ENCODE results near the gene ABHD17B. TPM values are rescaled to one million over a fixed set of nuclear protein-coding genes. Genes with fewer than 3 reads are reported as not detected.

ABHD17B gene
- total and polyA plus RNA-seq, 2 donors (not counting 3 experiments of a cell fraction or from before 2014, with no cell fraction given): 12.8 to 16.8 TPM

DNA sequence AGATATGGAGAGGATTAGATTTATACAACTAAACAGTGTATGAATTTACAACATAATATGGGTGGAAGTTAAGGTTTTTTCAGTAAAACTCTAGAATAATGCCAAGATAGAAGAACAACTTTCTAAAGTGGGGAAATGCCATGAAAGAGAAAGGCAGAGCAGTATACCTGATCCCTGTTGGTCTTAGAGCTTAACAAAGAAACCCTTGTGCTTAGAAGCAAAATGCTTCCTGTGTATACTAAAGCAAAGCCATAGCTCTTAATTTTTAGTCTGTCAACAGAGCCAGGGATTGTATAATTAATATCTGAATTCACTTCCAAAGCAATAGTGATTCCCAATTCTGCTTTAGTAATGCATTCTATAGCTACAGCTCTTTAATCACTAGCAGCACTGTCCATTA lies 14.8 kb upstream of the ABHD17B start:
- FAIRE-seq: no peak
- intact Hi-C loops (cut with micrococcal nuclease): no loop called here
- Histone ChIP-seq H3K9me1 (replicated peaks; ENCODE audit: control insufficient read depth, extremely low read depth, insufficient read depth, low read length) (no peaks in the 10 kb centered on the region), H3K4me2 (ENCODE audit: insufficient read depth, low read length) (no peak overlapping the region), H4K20me1 (replicated peaks; ENCODE audit: control insufficient read depth, extremely low read depth, insufficient read depth, low read length) (no peaks in the 10 kb centered on the region), H3K4me3 (replicated peaks in 1 of 3; ENCODE audit: insufficient read depth in 1 of 3, low read depth in 1 of 3, low read length in 3 of 3) (no peak overlapping the region), H3K27ac (ENCODE audit: insufficient read depth, low read depth, low read length) (no peak overlapping the region), H3K4me1 (ENCODE audit: control insufficient read depth, extremely low read depth, insufficient read depth, low read length) (peaks cover 4% of the 10 kb centered on the region), H3K79me2 (ENCODE audit: control insufficient read depth, insufficient read depth, low read length) (peaks cover 5% of the 10 kb centered on the region), H3K9ac (replicated peaks; ENCODE audit: extremely low read depth, insufficient read depth, low read length) (no peak overlapping the region), H3K36me3 (ENCODE audit: control insufficient read depth in 2 of 2, extremely low read depth in 1 of 2, insufficient read depth in 2 of 2, low read length in 2 of 2) (no peaks in the 10 kb centered on the region), H3K9me3 (replicated peaks; ENCODE audit: control insufficient read depth, insufficient read depth, low read length) (no peaks in the 10 kb centered on the region), H2AFZ (ENCODE audit: low read depth, low read length) (no peak overlapping the region), H3K27me3 (ENCODE audit: control insufficient read depth in 2 of 2, insufficient read depth in 2 of 2, low read length in 2 of 2) (no peaks in the 10 kb centered on the region)
- ChIA-PET CTCF (interaction anchor here (1.1 to 1.8 kb wide), 5 partner anchors 10 to 119 kb away, joined by 3 to 6 read pairs (median 4); no protein-coding TSS in a partner anchor), POLR2A (interaction anchor here (1.2 kb wide), 1 partner anchor 15 kb away, joined by 3 read pairs; the partner anchor contains the start of genes ABHD17B and C9orf85)
- TF ChIP-seq EZH2 (IDR thresholded peaks at IDR 0.05; ENCODE audit: borderline replicate concordance, low read depth, low read length, severe bottlenecking) (no peak), MYC (IDR thresholded peaks at IDR 0.05; ENCODE audit: low read depth, low read length) (no peak), GATA2 (IDR thresholded peaks at IDR 0.05; ENCODE audit: insufficient read depth, insufficient read length, low read depth, low read length) (no peak)
- TF ChIP-seq, protein P1, sequence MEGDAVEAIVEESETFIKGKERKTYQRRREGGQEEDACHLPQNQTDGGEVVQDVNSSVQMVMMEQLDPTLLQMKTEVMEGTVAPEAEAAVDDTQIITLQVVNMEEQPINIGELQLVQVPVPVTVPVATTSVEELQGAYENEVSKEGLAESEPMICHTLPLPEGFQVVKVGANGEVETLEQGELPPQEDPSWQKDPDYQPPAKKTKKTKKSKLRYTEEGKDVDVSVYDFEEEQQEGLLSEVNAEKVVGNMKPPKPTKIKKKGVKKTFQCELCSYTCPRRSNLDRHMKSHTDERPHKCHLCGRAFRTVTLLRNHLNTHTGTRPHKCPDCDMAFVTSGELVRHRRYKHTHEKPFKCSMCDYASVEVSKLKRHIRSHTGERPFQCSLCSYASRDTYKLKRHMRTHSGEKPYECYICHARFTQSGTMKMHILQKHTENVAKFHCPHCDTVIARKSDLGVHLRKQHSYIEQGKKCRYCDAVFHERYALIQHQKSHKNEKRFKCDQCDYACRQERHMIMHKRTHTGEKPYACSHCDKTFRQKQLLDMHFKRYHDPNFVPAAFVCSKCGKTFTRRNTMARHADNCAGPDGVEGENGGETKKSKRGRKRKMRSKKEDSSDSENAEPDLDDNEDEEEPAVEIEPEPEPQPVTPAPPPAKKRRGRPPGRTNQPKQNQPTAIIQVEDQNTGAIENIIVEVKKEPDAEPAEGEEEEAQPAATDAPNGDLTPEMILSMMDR (IDR thresholded peaks at IDR 0.05; ENCODE audit: extremely low read depth in 1 of 2, insufficient read depth in 1 of 2, low read depth in 1 of 2, low read length in 2 of 2): no peak
- TF ChIP-seq, protein P2, sequence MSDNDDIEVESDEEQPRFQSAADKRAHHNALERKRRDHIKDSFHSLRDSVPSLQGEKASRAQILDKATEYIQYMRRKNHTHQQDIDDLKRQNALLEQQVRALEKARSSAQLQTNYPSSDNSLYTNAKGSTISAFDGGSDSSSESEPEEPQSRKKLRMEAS (IDR thresholded peaks at IDR 0.05; ENCODE audit: insufficient read depth, insufficient read length): no peak
- BruUV-seq (replicated peaks): no TSS peak
- dilution Hi-C loops (cut with MboI; ENCODE audit: extremely low pct_ligation_motif_present, low sequenced_read_pairs): no loop called here
- no peak for DNase-seq (ENCODE audit: low read depth, low spot score)

DNA sequence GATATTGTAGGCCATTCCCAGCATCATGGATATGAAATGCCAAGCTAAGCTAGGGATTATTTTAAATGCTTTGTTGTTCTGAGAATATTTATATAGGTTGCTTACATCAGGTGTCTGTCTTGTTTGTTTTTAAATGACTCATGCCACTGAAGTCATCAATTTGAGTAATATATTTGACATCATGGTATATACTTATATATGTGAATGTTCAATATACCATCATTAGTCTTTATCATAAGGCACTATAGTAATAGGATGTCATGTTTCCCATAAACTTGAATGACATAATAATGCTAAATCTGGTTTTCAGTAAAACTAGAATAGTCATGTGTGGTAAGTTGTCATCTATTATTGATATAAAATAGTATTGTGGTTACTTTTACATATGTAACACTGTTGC lies 13.6 kb upstream of the ABHD17B start:
- FAIRE-seq: no peak
- dilution Hi-C loops (cut with MboI; ENCODE audit: extremely low pct_ligation_motif_present, low sequenced_read_pairs): no loop called here
- no peaks in the 10 kb centered on the region for H3K9me1 ChIP-seq (replicated peaks; ENCODE audit: control insufficient read depth, extremely low read depth, insufficient read depth, low read length)

More for the DNA sequence above, 13.6 kb upstream of the ABHD17B start:
- ChIA-PET CTCF (no interaction called here), POLR2A (interaction anchor here (0.6 kb wide), 1 partner anchor 11 kb away, joined by 4 read pairs; no protein-coding TSS in a partner anchor)
- Histone ChIP-seq H2AFZ (ENCODE audit: low read depth, low read length) (no peak overlapping the region), H3K4me1 (ENCODE audit: control insufficient read depth, extremely low read depth, insufficient read depth, low read length) (peaks cover 4% of the 10 kb centered on the region), H3K4me2 (ENCODE audit: insufficient read depth, low read length) (no peak overlapping the region), H3K79me2 (ENCODE audit: control insufficient read depth, insufficient read depth, low read length) (peaks cover 5% of the 10 kb centered on the region), H3K36me3 (ENCODE audit: control insufficient read depth in 2 of 2, extremely low read depth in 1 of 2, insufficient read depth in 2 of 2, low read length in 2 of 2) (no peaks in the 10 kb centered on the region), H3K9me3 (replicated peaks; ENCODE audit: control insufficient read depth, insufficient read depth, low read length) (no peaks in the 10 kb centered on the region), H4K20me1 (replicated peaks; ENCODE audit: control insufficient read depth, extremely low read depth, insufficient read depth, low read length) (no peaks in the 10 kb centered on the region), H3K27me3 (ENCODE audit: control insufficient read depth in 2 of 2, insufficient read depth in 2 of 2, low read length in 2 of 2) (no peaks in the 10 kb centered on the region), H3K4me3 (replicated peaks in 1 of 3; ENCODE audit: insufficient read depth in 1 of 3, low read depth in 1 of 3, low read length in 3 of 3) (no peak overlapping the region), H3K27ac (ENCODE audit: insufficient read depth, low read depth, low read length) (no peak overlapping the region), H3K9ac (replicated peaks; ENCODE audit: extremely low read depth, insufficient read depth, low read length) (no peak overlapping the region)
- intact Hi-C loops (cut with micrococcal nuclease): no loop called here
- BruUV-seq (replicated peaks): no TSS peak
- no peak for DNase-seq (ENCODE audit: low read depth, low spot score)
- TF ChIP-seq EZH2 (IDR thresholded peaks at IDR 0.05; ENCODE audit: borderline replicate concordance, low read depth, low read length, severe bottlenecking) (no peak), POLR2AphosphoS5 (IDR thresholded peaks at IDR 0.05; ENCODE audit: insufficient read depth, low read depth, low read length) (no peak), POLR2A (IDR thresholded peaks at IDR 0.05; ENCODE audit: low read depth, low read length) (no peak), JUN (IDR thresholded peaks at IDR 0.05; ENCODE audit: borderline replicate concordance, insufficient read depth, insufficient read length, low read depth) (no peak), GATA2 (IDR thresholded peaks at IDR 0.05; ENCODE audit: insufficient read depth, insufficient read length, low read depth, low read length) (no peak), FOS (IDR thresholded peaks at IDR 0.05; ENCODE audit: borderline replicate concordance, insufficient read depth, low read length) (no peak), MYC (IDR thresholded peaks at IDR 0.05; ENCODE audit: low read depth, low read length) (no peak)
- TF ChIP-seq, protein P1 (IDR thresholded peaks at IDR 0.05; ENCODE audit: extremely low read depth in 1 of 2, insufficient read depth in 1 of 2, low read depth in 1 of 2, low read length in 2 of 2): no peak
- TF ChIP-seq, protein P2 (IDR thresholded peaks at IDR 0.05; ENCODE audit: insufficient read depth, insufficient read length): no peak
